Osteoblast (primary cell): Measurements from ENCODE around the gene GLIS2. TPM values are rescaled to one million over a fixed set of nuclear protein-coding genes. Genes with fewer than 3 reads are reported as not detected.

Source experiments
- DNase-seq: peaks from one replicate; pipeline ENCODE4 v3.0.0; 2011; ENCODE audit warnings: low spot score, mixed read lengths; ENCODE audit not compliant: insufficient read length; ENCODE audit errors: missing footprints
- H2AFZ ChIP-seq: 2 replicates; pipeline ENCODE4 v1.6.0; 2011; ENCODE audit warnings: mild to moderate bottlenecking, low read length
- H3K27ac ChIP-seq: 2 replicates; pipeline ENCODE4 v1.5.1; 2011; ENCODE audit warnings: mild to moderate bottlenecking, low read depth, low read length, moderate library complexity
- H3K27me3 ChIP-seq: 2 replicates; pipeline ENCODE4 v1.6.0; 2012; ENCODE audit warnings: mild to moderate bottlenecking, control low read depth, inconsistent platforms, low read length, moderate library complexity; ENCODE audit not compliant: insufficient read depth
- H3K36me3 ChIP-seq: 2 replicates; pipeline ENCODE4 v1.5.1; 2011; ENCODE audit warnings: mild to moderate bottlenecking, low read length, control low read depth, moderate library complexity; ENCODE audit not compliant: insufficient read depth
- H3K4me1 ChIP-seq: 2 replicates; pipeline ENCODE4 v1.5.1; 2011; ENCODE audit warnings: mild to moderate bottlenecking, low read length, control low read depth, moderate library complexity; ENCODE audit not compliant: insufficient read depth
- H3K4me2 ChIP-seq: 2 replicates; pipeline ENCODE4 v1.6.0; 2011; ENCODE audit warnings: mild to moderate bottlenecking, low read length; ENCODE audit not compliant: insufficient read depth
- H3K4me3 ChIP-seq: fragments of 200-600 bp; sonication (generic); 3 replicates; pipeline ENCODE4 v1.5.1; 2012; ENCODE audit warnings: mild to moderate bottlenecking, low read length, inconsistent platforms; ENCODE audit not compliant: insufficient read depth
- H3K79me2 ChIP-seq: 2 replicates; pipeline ENCODE4 v1.6.0; 2012; ENCODE audit warnings: mild to moderate bottlenecking, low read length, control low read depth, inconsistent platforms; ENCODE audit not compliant: insufficient read depth
- H3K9me3 ChIP-seq: 2 replicates; pipeline ENCODE4 v1.5.1; 2011; ENCODE audit warnings: low read depth, low read length, control low read depth
- H4K20me1 ChIP-seq: 2 replicates; pipeline ENCODE4 v1.6.0; 2012; ENCODE audit warnings: mild to moderate bottlenecking, low read length, control low read depth; ENCODE audit not compliant: insufficient read depth
- CTCF ChIP-seq: IDR thresholded peaks from 2 replicates; pipeline ENCODE4 v1.5.1; 2011; ENCODE audit warnings: mild to moderate bottlenecking, low read depth, low read length, moderate library complexity; ENCODE audit errors: extremely low read depth
- total RNA-seq: library from RNA; depleted of rRNA; stranded (reverse); fragments of >200 nt; gene quantifications from 2 replicates; pipeline ENCODE4 v1.2.3, GENCODE V29; 2012

GLIS2 gene
- total RNA-seq, 1 donor = 5.4 TPM

DNA sequence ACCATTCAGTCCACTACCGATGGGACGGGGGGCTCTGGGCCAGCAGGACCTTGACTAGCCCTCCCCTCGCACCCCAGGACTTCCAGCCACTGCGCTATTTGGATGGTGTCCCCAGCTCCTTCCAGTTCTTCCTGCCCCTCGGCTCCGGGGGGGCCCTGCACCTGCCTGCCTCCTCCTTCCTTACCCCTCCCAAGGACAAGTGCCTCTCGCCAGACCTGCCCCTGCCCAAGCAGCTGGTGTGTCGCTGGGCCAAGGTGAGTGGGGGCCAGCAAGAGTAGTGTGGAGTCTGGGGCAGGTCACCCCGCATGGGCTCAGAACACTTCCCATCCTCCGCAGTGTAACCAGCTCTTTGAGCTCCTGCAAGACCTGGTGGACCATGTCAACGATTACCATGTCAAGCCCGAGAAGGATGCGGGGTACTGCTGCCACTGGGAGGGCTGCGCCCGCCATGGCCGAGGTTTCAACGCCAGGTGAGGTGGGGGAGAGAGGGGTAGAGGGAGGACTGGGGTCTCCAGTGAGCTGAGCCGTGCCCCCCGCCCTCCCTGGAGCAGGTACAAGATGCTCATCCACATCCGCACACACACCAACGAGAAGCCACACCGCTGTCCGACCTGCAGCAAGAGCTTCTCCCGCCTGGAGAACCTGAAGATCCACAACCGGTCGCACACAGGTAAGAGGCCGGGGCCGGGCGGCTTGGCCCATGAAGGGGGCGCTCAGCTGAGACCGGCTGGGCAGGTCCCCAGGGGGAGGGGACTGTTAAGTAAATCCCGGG, 19.0 kb downstream of the GLIS2 start:
- Histone ChIP-seq H3K4me2 (no peak overlapping the region), H3K36me3 (peaks cover 31% of the 10 kb centered on the region), H4K20me1 (peaks cover 26% of the 10 kb centered on the region), H3K27ac (no peak overlapping the region), H3K4me3 (no peak overlapping the region), H3K9me3 (no peaks in the 10 kb centered on the region), H2AFZ (no peak overlapping the region), H3K4me1 (no peaks in the 10 kb centered on the region), H3K27me3 (no peaks in the 10 kb centered on the region), H3K79me2 (peaks cover 50% of the 10 kb centered on the region)
- no peak for TF ChIP-seq CTCF
- DNase-seq = no peak

- H3K4me3 ChIP-seq = no peak overlapping the region
- no peaks in the 10 kb centered on the region for H3K9me3 ChIP-seq
- peaks cover 21% of the 10 kb centered on the region for H4K20me1 ChIP-seq
- DNase-seq = no peak
- no peak for TF ChIP-seq CTCF
- H3K27ac ChIP-seq = no peak overlapping the region
- H2AFZ ChIP-seq = no peak overlapping the region
- no peaks in the 10 kb centered on the region for H3K4me1 ChIP-seq
- peaks cover 51% of the 10 kb centered on the region for H3K79me2 ChIP-seq
- no peaks in the 10 kb centered on the region for H3K27me3 ChIP-seq
- H3K4me2 ChIP-seq = no peak overlapping the region
- peaks cover 41% of the 10 kb centered on the region for H3K36me3 ChIP-seq
These were observed 21.1 kb downstream of the GLIS2 start for GRCh38 chr16:4336701-4337539.

- Histone ChIP-seq H3K9me3 (no peaks in the 10 kb centered on the region), H4K20me1 (peaks cover 16% of the 10 kb centered on the region), H3K27me3 (no peaks in the 10 kb centered on the region), H3K4me3 (no peak overlapping the region), H3K4me1 (no peaks in the 10 kb centered on the region), H3K79me2 (peaks cover 49% of the 10 kb centered on the region), H3K36me3 (peaks cover 41% of the 10 kb centered on the region), H3K27ac (no peak overlapping the region), H2AFZ (no peak overlapping the region), H3K4me2 (no peak overlapping the region)
- no peak for TF ChIP-seq CTCF
- DNase-seq = no peak
These were observed 21.7 kb downstream of the GLIS2 start for GRCh38 chr16:4337540-4338088.
